Spleen (tissue), 7 donors: Measurements from ENCODE around the gene ZYX.

Source experiments
- POLR2A ChIP-seq, 3 donors: fragments of 450-650 bp; IDR thresholded peaks; one replicate each; pipeline ENCODE4 v1.5.1; 2017; ENCODE audit warnings: antibody characterized with exemption in 3 of 3, mild to moderate bottlenecking in 1 of 3
- TF ChIP-seq, protein P1 (sequence below), 11 experiments: fragments of 200-600 bp in 7 of 11; fragments of 450-650 bp in 4 of 11; sonication (generic) in 4 of 11; IDR thresholded peaks in 8 of 11; conservative IDR thresholded peaks in 3 of 11; 1 replicate in 7 of 11; 2 replicates in 4 of 11; pipeline versions ENCODE4 v1.4.0 to v1.8.0; 2016 to 2021; ENCODE audit warnings: antibody characterized with exemption in 11 of 11, inconsistent platforms in 4 of 11, mild to moderate bottlenecking in 1 of 11
- donor health status: DM: no; HTN: no; CAD: no; lungs with moderate emphysema.
- donor health status: DM: no; HTN: no; CAD: no.
- donor health status: DM: no; HTN: no; CAD: no.

DNA sequence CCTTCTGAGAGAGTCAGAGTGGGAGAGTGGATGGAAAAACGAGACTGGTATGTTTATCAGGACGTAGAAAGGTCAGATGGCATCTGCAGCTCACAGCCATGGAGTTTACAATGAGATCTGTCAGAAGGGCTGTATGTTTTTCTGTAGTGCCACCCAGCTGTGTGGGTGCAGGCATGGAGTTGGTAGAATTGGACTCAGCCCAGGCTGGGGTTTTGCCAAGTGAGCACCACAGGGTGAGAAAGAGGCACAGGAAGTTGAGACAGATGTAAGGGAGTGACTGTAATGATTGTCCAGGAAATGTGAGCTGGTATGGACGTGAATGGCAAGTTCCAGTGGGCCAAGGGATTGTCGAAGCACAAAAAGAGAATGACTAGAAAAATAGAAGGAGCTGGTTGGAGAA lies 9.1 kb upstream of the ZYX start:
- TF ChIP-seq, protein P1, sequence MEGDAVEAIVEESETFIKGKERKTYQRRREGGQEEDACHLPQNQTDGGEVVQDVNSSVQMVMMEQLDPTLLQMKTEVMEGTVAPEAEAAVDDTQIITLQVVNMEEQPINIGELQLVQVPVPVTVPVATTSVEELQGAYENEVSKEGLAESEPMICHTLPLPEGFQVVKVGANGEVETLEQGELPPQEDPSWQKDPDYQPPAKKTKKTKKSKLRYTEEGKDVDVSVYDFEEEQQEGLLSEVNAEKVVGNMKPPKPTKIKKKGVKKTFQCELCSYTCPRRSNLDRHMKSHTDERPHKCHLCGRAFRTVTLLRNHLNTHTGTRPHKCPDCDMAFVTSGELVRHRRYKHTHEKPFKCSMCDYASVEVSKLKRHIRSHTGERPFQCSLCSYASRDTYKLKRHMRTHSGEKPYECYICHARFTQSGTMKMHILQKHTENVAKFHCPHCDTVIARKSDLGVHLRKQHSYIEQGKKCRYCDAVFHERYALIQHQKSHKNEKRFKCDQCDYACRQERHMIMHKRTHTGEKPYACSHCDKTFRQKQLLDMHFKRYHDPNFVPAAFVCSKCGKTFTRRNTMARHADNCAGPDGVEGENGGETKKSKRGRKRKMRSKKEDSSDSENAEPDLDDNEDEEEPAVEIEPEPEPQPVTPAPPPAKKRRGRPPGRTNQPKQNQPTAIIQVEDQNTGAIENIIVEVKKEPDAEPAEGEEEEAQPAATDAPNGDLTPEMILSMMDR (IDR thresholded peaks at IDR 0.05 in 8 of 11, conservative IDR thresholded peaks at IDR 0.05 in 3 of 11), result peak in 3 of 11 experiments; percentile 12 to 37 (median 33)
- TF ChIP-seq POLR2A (IDR thresholded peaks at IDR 0.05), result no peak
